Liver (tissue), 9 donors: ENCODE data around the gene DBN1. TPM values are rescaled to one million over a fixed set of nuclear protein-coding genes. Genes with fewer than 3 reads are reported as not detected.

Source experiments
- DNase-seq: peaks from one replicate; pipeline ENCODE4 v3.0.0-alpha.2; 2017; ENCODE audit warnings: low spot score
- H3K27ac ChIP-seq, 2 donors: one replicate each; pipeline ENCODE4 v1.7.0; 2013; ENCODE audit warnings: inconsistent platforms in 2 of 2, low read length in 2 of 2, control low read depth in 1 of 2, low read depth in 1 of 2, mild to moderate bottlenecking in 1 of 2
- H3K27me3 ChIP-seq, 4 donors: one replicate each; pipeline versions ENCODE4 v1.6.1 to v1.7.0; 2013; ENCODE audit warnings: low read length in 3 of 4, inconsistent platforms in 1 of 4, mild to moderate bottlenecking in 1 of 4, moderate library complexity in 1 of 4; ENCODE audit not compliant: control insufficient read depth in 4 of 4, insufficient read depth in 4 of 4
- H3K36me3 ChIP-seq, 4 donors: one replicate each; pipeline versions ENCODE4 v1.6.1 to v1.7.0; 2013; ENCODE audit warnings: low read length in 3 of 4, mild to moderate bottlenecking in 3 of 4, low read depth in 1 of 4, moderate library complexity in 1 of 4; ENCODE audit not compliant: control insufficient read depth in 4 of 4, insufficient read depth in 3 of 4
- H3K4me1 ChIP-seq, 4 donors: one replicate each; pipeline versions ENCODE4 v1.6.1 to v1.7.0; 2013; ENCODE audit warnings: low read length in 3 of 4, mild to moderate bottlenecking in 3 of 4, moderate library complexity in 1 of 4; ENCODE audit not compliant: control insufficient read depth in 4 of 4, insufficient read depth in 4 of 4
- H3K4me3 ChIP-seq, 3 donors: one replicate each; pipeline versions ENCODE4 v1.6.1 to v1.7.0; 2013; ENCODE audit warnings: low read length in 3 of 3, control low read depth in 1 of 3, low read depth in 1 of 3, mild to moderate bottlenecking in 1 of 3
- H3K9ac ChIP-seq, 2 donors: one replicate each; pipeline ENCODE4 v1.7.0; 2013; ENCODE audit warnings: low read length in 2 of 2, mild to moderate bottlenecking in 2 of 2, moderate library complexity in 2 of 2, control low read depth in 1 of 2, low read depth in 1 of 2
- H3K9me3 ChIP-seq, 4 donors: one replicate each; pipeline versions ENCODE4 v1.6.1 to v1.7.0; 2013; ENCODE audit warnings: low read length in 3 of 4; ENCODE audit not compliant: control insufficient read depth in 4 of 4
- NR2F2 ChIP-seq: IDR thresholded peaks from 2 replicates; pipeline ENCODE4 v1.6.1; 2016; ENCODE audit warnings: antibody characterized with exemption
- REST ChIP-seq: IDR thresholded peaks from 2 replicates; pipeline ENCODE4 v1.6.1; 2016; ENCODE audit warnings: antibody characterized with exemption, mild to moderate bottlenecking
- SP1 ChIP-seq: IDR thresholded peaks from 2 replicates; pipeline ENCODE4 v1.6.1; 2018; ENCODE audit warnings: antibody characterized with exemption, mild to moderate bottlenecking
- WGBS: extraction: QIAGEN DNeasy Blood & Tissue Kit; methylation state at CpG from one replicate; pipeline ENCODE4 v1.1.7; 2013; 5-methylcytosine and 5-hydroxymethylcytosine counted together
- polyA plus RNA-seq, 2 donors: library from polyadenylated mRNA; stranded (reverse) in 1 of 2; unstranded in 1 of 2; fragments of 200-250 nt in 1 of 2; fragments of >200 nt in 1 of 2; fragmentation: Nextera tagmentation in 1 of 2; extraction: Ambion mirVana in 1 of 2; gene quantifications; one replicate each; pipeline versions ENCODE4 v1.2.1 to v1.2.3, GENCODE V29; 2013 to 2015
- total RNA-seq, 2 donors: library from RNA; depleted of rRNA; stranded (reverse); fragments of >200 nt; gene quantifications; one replicate each; pipeline ENCODE4 v1.2.3, GENCODE V29; 2014
- TF ChIP-seq, protein P1 (sequence below): fragments of 150-350 bp; IDR thresholded peaks from 2 replicates; pipeline ENCODE4 v1.5.1; 2017; ENCODE audit warnings: improper control_type of control experiment, low read depth, low read length; ENCODE audit not compliant: missing input control
- TF ChIP-seq, protein P2 (sequence below): IDR thresholded peaks from 2 replicates; pipeline ENCODE4 v1.6.1; 2016; ENCODE audit warnings: antibody characterized with exemption
- donor health status: healthy.
- donor health status: healthy.
- donor health status: healthy.
- donor health status: healthy.
- donor health status: healthy.

DBN1 gene
- total and polyA plus RNA-seq, 4 donors, result 1.5 to 4.9 (median 2.0) TPM

- peaks cover 0 to 17% (median 7%) of the 10 kb centered on the region in 4 donors for H3K4me1 ChIP-seq
- no peak for DNase-seq
- H3K4me3 ChIP-seq, result no peak overlapping the region
Observed at GRCh38 chr5:177495243-177496060, 22.0 kb upstream of the DBN1 start.

DNA sequence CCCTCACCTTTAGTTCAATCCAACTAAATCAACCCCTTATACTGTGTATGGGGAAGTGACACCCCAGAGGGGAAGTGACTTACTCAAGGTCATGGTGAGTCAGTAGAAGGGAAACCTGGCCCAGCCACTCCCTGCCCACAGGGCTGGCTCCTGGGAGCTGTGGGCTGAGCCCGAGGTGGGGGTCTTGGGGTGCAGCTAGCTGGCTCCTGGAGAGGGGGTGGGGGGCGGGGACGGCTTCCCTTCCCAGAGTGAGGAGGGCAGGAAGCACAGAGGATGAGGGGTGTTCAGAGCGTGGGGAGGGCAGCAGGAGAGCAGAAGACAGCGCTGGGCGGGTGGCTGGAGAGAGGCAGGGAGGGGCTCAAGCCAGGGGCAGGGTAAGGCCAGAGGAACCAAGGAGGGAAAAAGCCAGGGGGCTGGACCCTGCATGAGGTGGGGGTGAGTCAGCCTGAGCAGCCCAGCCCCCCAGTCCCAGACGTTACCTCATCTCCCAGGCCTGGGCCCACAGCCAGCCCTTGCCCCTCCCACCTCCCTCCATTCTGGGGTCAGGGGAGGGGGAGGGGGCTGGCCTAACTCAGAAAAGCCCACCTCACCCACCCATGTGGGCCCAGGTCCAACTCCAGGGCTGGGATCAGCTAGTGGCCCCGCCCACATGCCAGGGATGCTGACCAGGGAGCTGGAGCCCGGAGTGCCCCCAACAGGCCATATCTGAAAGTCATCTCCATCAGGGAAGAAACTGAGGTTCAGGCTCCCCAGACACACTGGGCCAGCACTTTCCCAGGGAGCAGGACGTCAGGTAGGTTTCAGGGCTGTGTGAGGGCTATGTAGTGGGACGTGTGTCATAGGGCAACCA lies 21.1 kb upstream of the DBN1 start:
- Histone ChIP-seq H3K9ac (no peak overlapping the region), H3K27ac (peak overlapping the region; percentile 25 to 36), H3K4me3 (no peak overlapping the region), H3K27me3 (no peaks in the 10 kb centered on the region), H3K9me3 (no peaks in the 10 kb centered on the region), H3K36me3 (no peaks in the 10 kb centered on the region), H3K4me1 (peaks cover 0 to 17% (median 7%) of the 10 kb centered on the region in 4 donors)
- TF ChIP-seq REST, result no peak
- TF ChIP-seq, protein P1, sequence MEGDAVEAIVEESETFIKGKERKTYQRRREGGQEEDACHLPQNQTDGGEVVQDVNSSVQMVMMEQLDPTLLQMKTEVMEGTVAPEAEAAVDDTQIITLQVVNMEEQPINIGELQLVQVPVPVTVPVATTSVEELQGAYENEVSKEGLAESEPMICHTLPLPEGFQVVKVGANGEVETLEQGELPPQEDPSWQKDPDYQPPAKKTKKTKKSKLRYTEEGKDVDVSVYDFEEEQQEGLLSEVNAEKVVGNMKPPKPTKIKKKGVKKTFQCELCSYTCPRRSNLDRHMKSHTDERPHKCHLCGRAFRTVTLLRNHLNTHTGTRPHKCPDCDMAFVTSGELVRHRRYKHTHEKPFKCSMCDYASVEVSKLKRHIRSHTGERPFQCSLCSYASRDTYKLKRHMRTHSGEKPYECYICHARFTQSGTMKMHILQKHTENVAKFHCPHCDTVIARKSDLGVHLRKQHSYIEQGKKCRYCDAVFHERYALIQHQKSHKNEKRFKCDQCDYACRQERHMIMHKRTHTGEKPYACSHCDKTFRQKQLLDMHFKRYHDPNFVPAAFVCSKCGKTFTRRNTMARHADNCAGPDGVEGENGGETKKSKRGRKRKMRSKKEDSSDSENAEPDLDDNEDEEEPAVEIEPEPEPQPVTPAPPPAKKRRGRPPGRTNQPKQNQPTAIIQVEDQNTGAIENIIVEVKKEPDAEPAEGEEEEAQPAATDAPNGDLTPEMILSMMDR, result peak; percentile 2
- no peak for DNase-seq
- 68% methylated on average over 11 of the region's 11 CpGs for WGBS

More at GRCh38 chr5:177495243-177496060, 22.0 kb upstream of the DBN1 start:
- Histone ChIP-seq H3K27ac (peak overlapping the region; percentile 36 to 58), H3K36me3 (no peaks in the 10 kb centered on the region), H3K9me3 (no peaks in the 10 kb centered on the region), H3K27me3 (no peaks in the 10 kb centered on the region), H3K9ac (no peak overlapping the region)
- TF ChIP-seq, protein P2, sequence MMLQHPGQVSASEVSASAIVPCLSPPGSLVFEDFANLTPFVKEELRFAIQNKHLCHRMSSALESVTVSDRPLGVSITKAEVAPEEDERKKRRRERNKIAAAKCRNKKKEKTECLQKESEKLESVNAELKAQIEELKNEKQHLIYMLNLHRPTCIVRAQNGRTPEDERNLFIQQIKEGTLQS, result no peak
- TF ChIP-seq SP1 (no peak), NR2F2 (peak; percentile 61)
- TF ChIP-seq, protein P1, result peak; percentile 0
- WGBS, result 83% methylated on average over 14 of the region's 14 CpGs
